Keratinocyte (primary cell): ENCODE measurements around the gene SETX.

ENCODE experiments used
- CTCF ChIP-seq, 3 experiments: IDR thresholded peaks in 1 of 3; conservative IDR thresholded peaks in 1 of 3; optimal IDR thresholded peaks in 1 of 3; 2 replicates in 2 of 3; 3 replicates in 1 of 3; pipeline versions ENCODE3 to v1.5.1; 2011; ENCODE audit warnings: low read length in 3 of 3, mild to moderate bottlenecking in 3 of 3, moderate library complexity in 2 of 3, control low read depth in 1 of 3, inconsistent platforms in 1 of 3; ENCODE audit not compliant: insufficient read depth in 2 of 3; ENCODE audit errors: extremely low read depth in 1 of 3
- EZH2 ChIP-seq: IDR thresholded peaks from one replicate; pipeline ENCODE4 v1.6.1; 2012; ENCODE audit warnings: inconsistent platforms, mild to moderate bottlenecking, low read length, moderate library complexity

GRCh38 chr9:132366481-132366880, 11.7 kb upstream of the SETX start:
- TF ChIP-seq CTCF (optimal IDR thresholded peaks at IDR 0.05 in 1 of 3, IDR thresholded peaks at IDR 0.05 in 1 of 3, conservative IDR thresholded peaks at IDR 0.05 in 1 of 3; ENCODE audit: extremely low read depth in 1 of 3, insufficient read depth in 2 of 3, low read length in 3 of 3): no peak
- no peak for TF ChIP-seq EZH2
